Neuron (in vitro differentiated cells): ENCODE measurements around the gene LGALS8.
"Not testable (repeated sequence)": the region's sequence is repeated elsewhere in the genome, so short reads cannot be mapped to it uniquely, and the experiment has no call there.

Experiments
- H2AFZ ChIP-seq: one replicate; pipeline ENCODE4 v1.6.1; 2013; ENCODE audit warnings: low read depth, mild to moderate bottlenecking, inconsistent platforms, low read length, moderate library complexity
- H3K27me3 ChIP-seq: one replicate; pipeline ENCODE4 v1.6.1; 2013; ENCODE audit warnings: low read length; ENCODE audit not compliant: insufficient read depth
- H3K36me3 ChIP-seq: one replicate; pipeline ENCODE4 v1.6.1; 2013; ENCODE audit warnings: low read length; ENCODE audit not compliant: insufficient read depth
- H3K4me1 ChIP-seq: one replicate; pipeline ENCODE4 v1.6.1; 2013; ENCODE audit warnings: low read length; ENCODE audit not compliant: insufficient read depth
- H3K4me3 ChIP-seq: 2 replicates; pipeline ENCODE4 v1.5.1; 2013; ENCODE audit warnings: mild to moderate bottlenecking, low read length, moderate library complexity
- H3K9me3 ChIP-seq: one replicate; pipeline ENCODE4 v1.6.1; 2013; ENCODE audit warnings: low read length

Gene LGALS8

GRCh38 chr1:236560213-236560771 lies 36.5 kb downstream of the LGALS8 start:
- Histone ChIP-seq H3K4me3 (no peak overlapping the region), H3K36me3 (peaks cover 84% of the 10 kb centered on the region), H3K27me3 (no peaks in the 10 kb centered on the region), H3K4me1 (no peaks in the 10 kb centered on the region), H3K9me3 (no peaks in the 10 kb centered on the region), H2AFZ (no peak overlapping the region)

- Histone ChIP-seq H2AFZ (no peak overlapping the region), H3K36me3 (peaks cover 81% of the 10 kb centered on the region), H3K4me1 (no peaks in the 10 kb centered on the region), H3K27me3 (no peaks in the 10 kb centered on the region), H3K4me3 (no peak overlapping the region), H3K9me3 (no peaks in the 10 kb centered on the region)
These were observed 38.2 kb downstream of the LGALS8 start for GRCh38 chr1:236561976-236562375.

GRCh38 chr1:236565530-236565929 lies 41.7 kb downstream of the LGALS8 start:
- Histone ChIP-seq H3K36me3 (peaks cover 81% of the 10 kb centered on the region), H3K9me3 (no peaks in the 10 kb centered on the region), H2AFZ (no peak overlapping the region), H3K4me1 (no peaks in the 10 kb centered on the region), H3K4me3 (no peak overlapping the region), H3K27me3 (no peaks in the 10 kb centered on the region)

- H3K9me3 ChIP-seq: no peaks in the 10 kb centered on the region
- no peak overlapping the region for H2AFZ ChIP-seq
- no peaks in the 10 kb centered on the region for H3K4me1 ChIP-seq
- H3K36me3 ChIP-seq: peaks cover 86% of the 10 kb centered on the region
- H3K4me3 ChIP-seq: no peak overlapping the region
- no peaks in the 10 kb centered on the region for H3K27me3 ChIP-seq
These were observed 44.6 kb downstream of the LGALS8 start for GRCh38 chr1:236568285-236568894.

- H2AFZ ChIP-seq: no peak overlapping the region
- no peak overlapping the region for H3K4me3 ChIP-seq
- H3K4me1 ChIP-seq: no peaks in the 10 kb centered on the region
- H3K9me3 ChIP-seq: no peaks in the 10 kb centered on the region
- no peaks in the 10 kb centered on the region for H3K27me3 ChIP-seq
- peaks cover 66% of the 10 kb centered on the region for H3K36me3 ChIP-seq
These were observed 51.7 kb downstream of the LGALS8 start for GRCh38 chr1:236575523-236575922.

- no peak overlapping the region for H3K4me3 ChIP-seq
- no peaks in the 10 kb centered on the region for H3K9me3 ChIP-seq
- no peaks in the 10 kb centered on the region for H3K4me1 ChIP-seq
- no peaks in the 10 kb centered on the region for H3K27me3 ChIP-seq
- no peak overlapping the region for H2AFZ ChIP-seq
- H3K36me3 ChIP-seq: peaks cover 62% of the 10 kb centered on the region
These were observed 52.2 kb downstream of the LGALS8 start for GRCh38 chr1:236576004-236576403.

GRCh38 chr1:236577041-236577440 lies 53.3 kb downstream of the LGALS8 start:
- not testable (repeated sequence) for H2AFZ ChIP-seq, H3K4me1 ChIP-seq, H3K9me3 ChIP-seq, H3K4me3 ChIP-seq, H3K27me3 ChIP-seq
- peaks cover 60% of the 10 kb centered on the region for H3K36me3 ChIP-seq

GRCh38 chr1:236578661-236579060 lies 54.9 kb downstream of the LGALS8 start:
- Histone ChIP-seq H2AFZ (no peak overlapping the region), H3K4me1 (no peaks in the 10 kb centered on the region), H3K27me3 (no peaks in the 10 kb centered on the region), H3K9me3 (no peaks in the 10 kb centered on the region), H3K36me3 (peaks cover 57% of the 10 kb centered on the region), H3K4me3 (no peak overlapping the region)

- H3K27me3 ChIP-seq, H3K4me1 ChIP-seq, H2AFZ ChIP-seq, H3K9me3 ChIP-seq, H3K4me3 ChIP-seq: not testable (repeated sequence)
- H3K36me3 ChIP-seq: peaks cover 65% of the 10 kb centered on the region
These were observed 56.6 kb downstream of the LGALS8 start for GRCh38 chr1:236580404-236580803.

GRCh38 chr1:236581528-236581927 lies 57.7 kb downstream of the LGALS8 start:
- no peaks in the 10 kb centered on the region for H3K27me3 ChIP-seq
- no peaks in the 10 kb centered on the region for H3K9me3 ChIP-seq
- H3K4me3 ChIP-seq: no peak overlapping the region
- no peaks in the 10 kb centered on the region for H3K4me1 ChIP-seq
- H2AFZ ChIP-seq: no peak overlapping the region
- H3K36me3 ChIP-seq: peaks cover 64% of the 10 kb centered on the region

GRCh38 chr1:236589531-236589930 lies 65.7 kb downstream of the LGALS8 start:
- Histone ChIP-seq H3K4me3 (no peak overlapping the region), H3K4me1 (no peaks in the 10 kb centered on the region), H3K36me3 (peaks cover 83% of the 10 kb centered on the region), H2AFZ (no peak overlapping the region), H3K9me3 (no peaks in the 10 kb centered on the region), H3K27me3 (no peaks in the 10 kb centered on the region)

GRCh38 chr1:236590553-236591150 lies 66.9 kb downstream of the LGALS8 start:
- H3K36me3 ChIP-seq: peaks cover 83% of the 10 kb centered on the region

GRCh38 chr1:236602171-236602570 lies 78.4 kb downstream of the LGALS8 start:
- no peaks in the 10 kb centered on the region for H3K9me3 ChIP-seq
- peaks cover 33% of the 10 kb centered on the region for H3K36me3 ChIP-seq
- H3K4me1 ChIP-seq: peaks cover 8% of the 10 kb centered on the region
- no peak overlapping the region for H3K4me3 ChIP-seq
- no peak overlapping the region for H2AFZ ChIP-seq
- H3K27me3 ChIP-seq: no peaks in the 10 kb centered on the region

More at GRCh38 chr1:236590553-236591150, 66.9 kb downstream of the LGALS8 start:
- Histone ChIP-seq H3K4me3 (no peak overlapping the region), H3K9me3 (no peaks in the 10 kb centered on the region), H3K27me3 (no peaks in the 10 kb centered on the region), H3K4me1 (no peaks in the 10 kb centered on the region), H2AFZ (no peak overlapping the region)
